HL-60/S4 (cell line): ENCODE data around the gene PRKD1.

ENCODE experiments used
- in situ Hi-C: fragments of 300-500 bp; cut with MboI; formaldehyde crosslinking; loops from 2 replicates; pipeline ENCODE4 v1.14.3; 2022; ENCODE audit warnings: low sequenced_read_pairs

Gene PRKD1

GRCh38 chr14:29536886-29537511, 390.6 kb downstream of the PRKD1 start:
- in situ Hi-C loops: loop anchor here (25.0 kb wide), 1 partner anchor 775 kb away; the partner anchor contains the start of gene FOXG1

GRCh38 chr14:29529418-29529817, 398.2 kb downstream of the PRKD1 start:
- in situ Hi-C loops: loop anchor here (25.0 kb wide), 1 partner anchor 767 kb away; the partner anchor contains the start of gene FOXG1

GRCh38 chr14:29528889-29529288, 398.8 kb downstream of the PRKD1 start:
- in situ Hi-C loops: loop anchor here (25.0 kb wide), 1 partner anchor 767 kb away; the partner anchor contains the start of gene FOXG1

- in situ Hi-C loops: loop anchor here (25.0 kb wide), 1 partner anchor 765 kb away; the partner anchor contains the start of gene FOXG1
Observed at GRCh38 chr14:29527286-29527685, 400.4 kb downstream of the PRKD1 start.
